Loucy (cell line): ENCODE data around the gene NLGN1.

ENCODE experiments used
- H2AFZ ChIP-seq: fragments of 200-600 bp; sonication (generic); 2 replicates; pipeline ENCODE4 v1.6.0; 2016; ENCODE audit warnings: antibody characterized with exemption, mild to moderate bottlenecking, low read length, moderate library complexity
- H3F3A ChIP-seq: fragments of 200-600 bp; 2 replicates; pipeline ENCODE4 v1.6.0; 2016; ENCODE audit warnings: antibody characterized with exemption, low read depth, mild to moderate bottlenecking
- H3K27me3 ChIP-seq: fragments of 200-600 bp; sonication (generic); 2 replicates; pipeline ENCODE4 v1.6.1; 2014; ENCODE audit warnings: low read length, mild to moderate bottlenecking; ENCODE audit not compliant: insufficient read depth, poor library complexity, severe bottlenecking
- H3K36me3 ChIP-seq: fragments of 200-600 bp; sonication (generic); 2 replicates; pipeline ENCODE4 v1.6.1; 2016; ENCODE audit warnings: low read length; ENCODE audit not compliant: insufficient read depth
- H3K4me1 ChIP-seq: fragments of 200-600 bp; sonication (generic); 2 replicates; pipeline ENCODE4 v1.5.1; 2014; ENCODE audit warnings: low read length, mild to moderate bottlenecking; ENCODE audit not compliant: insufficient read depth, poor library complexity, severe bottlenecking
- H3K4me2 ChIP-seq: fragments of 200-600 bp; sonication (generic); 2 replicates; pipeline ENCODE4 v1.6.0; 2014; ENCODE audit warnings: antibody characterized with exemption, low read length, low read depth, mild to moderate bottlenecking; ENCODE audit not compliant: poor library complexity, severe bottlenecking
- H3K4me3 ChIP-seq: fragments of 200-600 bp; sonication (generic); 2 replicates; pipeline ENCODE4 v1.5.1; 2014; ENCODE audit warnings: low read length, mild to moderate bottlenecking, mixed read lengths; ENCODE audit not compliant: poor library complexity, severe bottlenecking
- H3K79me2 ChIP-seq: fragments of 200-600 bp; sonication (generic); 2 replicates; pipeline ENCODE4 v1.6.1; 2014; ENCODE audit warnings: low read length; ENCODE audit not compliant: insufficient read depth
- H3K9ac ChIP-seq: fragments of 200-600 bp; sonication (generic); 2 replicates; pipeline ENCODE4 v1.6.0; 2014; ENCODE audit warnings: mild to moderate bottlenecking, low read depth, low read length, moderate library complexity; ENCODE audit not compliant: poor library complexity, severe bottlenecking
- H3K9me2 ChIP-seq: fragments of 200-600 bp; sonication (generic); replicated peaks from 2 replicates; pipeline ENCODE4 v1.6.1; 2016; ENCODE audit warnings: low read depth, low read length, mixed read lengths
- H3K9me3 ChIP-seq: fragments of 200-600 bp; sonication (generic); 2 replicates; pipeline ENCODE4 v1.6.1; 2014; ENCODE audit warnings: mild to moderate bottlenecking, antibody characterized with exemption, low read length, low read depth; ENCODE audit not compliant: insufficient read depth
- H4K20me1 ChIP-seq: fragments of 200-600 bp; sonication (generic); 2 replicates; pipeline ENCODE4 v1.6.0; 2014; ENCODE audit warnings: antibody characterized with exemption, low read length, mild to moderate bottlenecking; ENCODE audit not compliant: insufficient read depth, poor library complexity, severe bottlenecking
- EZH2phosphoT487 ChIP-seq: fragments of 200-600 bp; IDR thresholded peaks from 2 replicates; pipeline ENCODE4 v1.6.1; 2018; ENCODE audit warnings: antibody characterized with exemption, mild to moderate bottlenecking, moderate library complexity, borderline replicate concordance
- TF ChIP-seq, protein P1 (sequence below): fragments of 200-600 bp; sonication (generic); conservative IDR thresholded peaks from 2 replicates; pipeline ENCODE4 v1.5.1; 2014; ENCODE audit warnings: mild to moderate bottlenecking, antibody characterized with exemption, low read length

NLGN1 gene

DNA sequence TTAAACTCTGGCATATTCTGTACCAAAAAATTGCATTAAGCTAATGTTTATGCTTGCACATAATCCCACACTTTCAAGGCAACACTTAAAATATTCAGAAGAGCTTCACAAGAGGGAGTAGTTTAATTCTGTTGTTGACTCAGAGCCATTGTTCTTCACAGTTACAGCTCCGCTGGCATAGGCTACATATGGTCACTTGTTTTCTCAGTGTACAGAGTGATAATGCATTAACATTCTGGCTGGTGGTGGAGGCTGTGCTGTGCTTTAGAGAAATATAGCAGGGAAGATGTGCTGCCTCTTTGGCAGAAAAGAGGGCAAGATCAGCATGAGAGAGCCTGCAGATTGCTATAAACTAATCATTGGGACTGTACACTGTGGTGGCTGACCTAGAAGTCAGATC is 13.3 kb downstream of the NLGN1 start:
- Histone ChIP-seq H3K9ac (no peak overlapping the region), H3K4me3 (no peak overlapping the region), H3K4me1 (no peaks in the 10 kb centered on the region), H2AFZ (no peak overlapping the region), H3F3A (no peaks in the 10 kb centered on the region), H3K9me2 (no peaks in the 10 kb centered on the region), H3K4me2 (no peak overlapping the region), H3K9me3 (no peaks in the 10 kb centered on the region), H3K79me2 (no peaks in the 10 kb centered on the region), H3K36me3 (no peaks in the 10 kb centered on the region), H3K27me3 (no peaks in the 10 kb centered on the region), H4K20me1 (no peaks in the 10 kb centered on the region)
- TF ChIP-seq EZH2phosphoT487, result no peak
- TF ChIP-seq, protein P1, sequence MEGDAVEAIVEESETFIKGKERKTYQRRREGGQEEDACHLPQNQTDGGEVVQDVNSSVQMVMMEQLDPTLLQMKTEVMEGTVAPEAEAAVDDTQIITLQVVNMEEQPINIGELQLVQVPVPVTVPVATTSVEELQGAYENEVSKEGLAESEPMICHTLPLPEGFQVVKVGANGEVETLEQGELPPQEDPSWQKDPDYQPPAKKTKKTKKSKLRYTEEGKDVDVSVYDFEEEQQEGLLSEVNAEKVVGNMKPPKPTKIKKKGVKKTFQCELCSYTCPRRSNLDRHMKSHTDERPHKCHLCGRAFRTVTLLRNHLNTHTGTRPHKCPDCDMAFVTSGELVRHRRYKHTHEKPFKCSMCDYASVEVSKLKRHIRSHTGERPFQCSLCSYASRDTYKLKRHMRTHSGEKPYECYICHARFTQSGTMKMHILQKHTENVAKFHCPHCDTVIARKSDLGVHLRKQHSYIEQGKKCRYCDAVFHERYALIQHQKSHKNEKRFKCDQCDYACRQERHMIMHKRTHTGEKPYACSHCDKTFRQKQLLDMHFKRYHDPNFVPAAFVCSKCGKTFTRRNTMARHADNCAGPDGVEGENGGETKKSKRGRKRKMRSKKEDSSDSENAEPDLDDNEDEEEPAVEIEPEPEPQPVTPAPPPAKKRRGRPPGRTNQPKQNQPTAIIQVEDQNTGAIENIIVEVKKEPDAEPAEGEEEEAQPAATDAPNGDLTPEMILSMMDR, result no peak

DNA sequence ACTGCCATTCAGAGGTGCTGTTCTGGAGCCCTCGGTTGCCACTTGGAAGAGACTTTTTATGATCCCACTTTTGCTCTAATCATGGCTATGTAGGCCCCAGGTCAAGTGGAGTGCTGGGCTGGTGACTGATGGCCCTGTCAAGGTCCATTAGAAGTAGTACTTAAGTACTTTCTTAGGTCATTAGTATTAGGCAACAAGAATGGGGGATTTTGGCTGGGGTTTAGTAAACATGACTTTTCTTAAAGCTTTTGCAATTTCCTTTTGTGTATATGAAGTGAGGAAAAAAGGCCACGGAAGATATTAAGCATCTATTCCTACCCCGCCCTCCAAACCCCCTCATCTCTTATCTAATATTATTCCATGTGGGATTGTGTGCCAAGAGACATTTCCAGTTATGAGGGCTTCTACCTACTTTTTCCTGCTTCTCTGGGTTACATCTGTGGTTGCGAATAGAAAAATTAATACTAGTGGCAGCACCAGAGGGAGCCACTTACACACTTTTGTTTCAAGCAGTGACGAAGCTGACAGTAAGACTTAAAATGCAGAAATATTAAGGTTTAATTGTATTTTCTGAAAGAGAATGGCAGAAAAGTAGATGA is 13.9 kb downstream of the NLGN1 start:
- no peak overlapping the region for H3K9ac ChIP-seq
- H3K4me2 ChIP-seq, result no peak overlapping the region
- H3K4me3 ChIP-seq, result no peak overlapping the region

DNA sequence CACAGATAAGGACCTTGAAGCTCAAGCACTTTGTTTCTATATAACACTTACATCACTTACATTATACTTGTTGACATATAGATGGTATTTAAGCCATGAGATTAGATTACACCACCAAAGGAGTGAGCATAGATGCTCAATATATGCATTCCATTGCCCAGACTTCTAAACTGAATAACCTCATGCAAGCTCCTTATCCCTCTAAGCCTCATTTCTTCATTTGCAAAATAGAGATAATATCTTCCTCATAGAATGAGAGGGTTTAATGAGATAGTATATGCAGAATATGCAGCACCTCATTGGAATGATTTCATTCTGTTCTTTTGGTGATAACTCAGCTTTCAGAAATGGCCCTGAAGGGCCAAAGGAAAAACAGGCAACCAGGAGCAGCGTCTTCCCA is 18.5 kb downstream of the NLGN1 start:
- Histone ChIP-seq H3F3A (no peaks in the 10 kb centered on the region), H3K27me3 (no peaks in the 10 kb centered on the region), H2AFZ (no peak overlapping the region), H3K9ac (no peak overlapping the region), H4K20me1 (no peaks in the 10 kb centered on the region), H3K9me3 (no peaks in the 10 kb centered on the region), H3K36me3 (no peaks in the 10 kb centered on the region), H3K4me2 (no peak overlapping the region), H3K4me1 (no peaks in the 10 kb centered on the region), H3K79me2 (no peaks in the 10 kb centered on the region), H3K9me2 (no peaks in the 10 kb centered on the region), H3K4me3 (no peak overlapping the region)
- no peak for TF ChIP-seq EZH2phosphoT487
- TF ChIP-seq, protein P1, result no peak

More for the DNA sequence above, 13.9 kb downstream of the NLGN1 start:
- Histone ChIP-seq H3K4me1 (no peaks in the 10 kb centered on the region), H3K9me3 (no peaks in the 10 kb centered on the region), H3K9me2 (no peaks in the 10 kb centered on the region), H3K27me3 (no peaks in the 10 kb centered on the region), H3K36me3 (no peaks in the 10 kb centered on the region), H4K20me1 (no peaks in the 10 kb centered on the region), H2AFZ (no peak overlapping the region), H3K79me2 (no peaks in the 10 kb centered on the region), H3F3A (no peaks in the 10 kb centered on the region)
- TF ChIP-seq, protein P1, result peak; percentile 64
- TF ChIP-seq EZH2phosphoT487, result no peak
